GM19351 (cell line): ENCODE results near the gene GRM4.

ENCODE experiments used
- ATAC-seq: cut with Tn5 transposase; IDR thresholded peaks from one replicate; pipeline ENCODE4 v1.9.1; 2021; ENCODE audit warnings: mild to moderate bottlenecking, moderate library complexity; ENCODE audit not compliant: unreplicated experiment

GRM4 gene

DNA sequence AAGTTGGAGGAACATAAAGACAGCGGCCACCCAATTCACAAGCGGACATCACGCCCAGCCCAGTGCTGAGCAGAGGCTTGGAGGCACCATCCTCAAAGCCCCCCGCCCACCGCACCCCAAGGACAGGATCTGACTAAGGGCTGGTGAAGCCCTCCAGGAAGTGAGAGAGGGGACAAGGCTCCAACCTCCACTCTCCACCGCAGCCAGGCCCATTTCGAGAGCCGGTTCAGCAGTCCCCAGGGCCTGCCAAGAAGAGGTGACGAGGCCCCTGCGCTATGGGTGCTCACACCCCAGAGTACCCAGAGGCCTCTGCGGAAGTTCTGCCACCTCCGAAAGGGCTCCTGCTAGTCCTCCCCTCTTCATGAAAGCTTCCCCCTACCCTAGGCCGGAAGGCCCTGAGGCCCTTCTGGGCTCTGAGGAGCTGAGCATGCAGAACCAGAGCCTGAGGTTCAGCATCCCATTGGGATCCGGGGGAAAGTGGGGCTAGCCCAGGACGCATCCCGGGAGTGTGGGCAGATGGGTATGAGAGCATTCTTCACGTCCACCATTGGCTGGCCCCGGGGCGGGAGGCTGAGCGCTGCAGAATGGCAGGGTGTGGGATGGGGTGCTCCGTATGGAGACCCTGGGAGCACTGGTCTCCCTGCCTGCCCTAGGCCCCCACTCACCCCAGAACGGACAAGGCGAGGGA is 2.5 kb downstream of the GRM4 start:
- ATAC-seq = no peak

DNA sequence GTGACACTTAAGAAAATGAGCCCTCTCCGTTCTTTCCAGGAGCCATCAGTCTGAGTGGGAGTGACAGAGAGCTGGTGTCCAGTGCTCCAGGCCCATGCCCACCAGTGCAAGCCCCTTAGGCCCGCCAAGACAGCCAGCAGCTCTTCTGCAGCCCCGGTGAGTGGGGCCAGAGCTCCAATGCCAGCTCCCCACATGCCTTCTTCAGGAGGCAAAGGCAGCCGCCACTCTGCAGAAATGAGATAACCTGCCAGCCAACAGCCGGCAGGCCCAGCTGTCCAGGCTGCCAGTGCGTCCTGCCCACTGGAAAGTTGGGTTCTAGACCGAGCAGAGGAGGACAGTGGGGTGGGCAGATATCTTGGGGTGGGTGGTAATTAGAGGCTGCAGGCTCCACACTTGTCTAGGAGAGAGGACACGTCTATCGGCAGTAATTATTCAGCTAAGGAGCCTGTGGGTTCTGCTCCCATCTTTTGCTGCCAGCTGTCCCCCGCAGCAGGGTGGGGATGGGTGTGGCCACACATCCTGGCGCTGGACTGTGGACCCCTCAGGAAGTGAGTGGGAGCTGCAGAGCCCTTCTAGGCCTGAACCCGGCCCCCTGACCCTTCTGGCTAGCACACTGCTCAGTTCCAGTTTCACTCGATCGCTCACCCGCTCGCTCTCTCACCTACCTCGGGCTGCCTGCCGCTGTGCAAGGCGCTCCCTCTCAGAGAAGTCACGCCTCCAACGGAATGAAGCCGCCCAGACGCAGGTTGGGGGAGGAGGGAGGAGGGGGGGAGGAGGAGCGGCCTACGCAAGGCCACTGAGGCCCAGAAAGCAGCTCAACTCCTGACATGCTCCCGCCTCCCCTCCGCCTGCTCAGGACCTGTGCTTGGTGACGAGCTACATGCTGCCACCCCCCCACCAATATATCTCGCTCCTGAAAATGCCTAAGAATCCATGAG is 3.6 kb downstream of the GRM4 start:
- no peak for ATAC-seq

DNA sequence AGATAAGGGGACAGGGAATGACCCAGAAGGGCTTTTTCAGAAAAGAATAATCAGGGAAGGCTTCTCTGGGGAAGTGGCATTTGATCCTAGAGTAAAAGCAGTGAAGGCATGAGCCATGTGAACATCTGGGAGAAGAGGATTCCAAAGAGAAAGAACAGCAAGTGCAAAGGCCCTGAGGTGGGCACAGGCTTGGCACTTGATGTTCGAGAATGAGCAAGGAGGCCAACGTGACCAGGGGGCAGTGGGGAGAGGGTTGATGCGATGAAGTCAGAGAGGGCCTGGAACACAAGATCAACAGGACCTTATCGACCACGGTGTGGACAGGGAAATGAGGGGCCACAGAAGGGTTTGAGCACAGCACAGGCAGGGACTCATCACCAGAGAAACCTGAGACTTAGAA is 5.8 kb downstream of the GRM4 start:
- ATAC-seq = no peak

DNA sequence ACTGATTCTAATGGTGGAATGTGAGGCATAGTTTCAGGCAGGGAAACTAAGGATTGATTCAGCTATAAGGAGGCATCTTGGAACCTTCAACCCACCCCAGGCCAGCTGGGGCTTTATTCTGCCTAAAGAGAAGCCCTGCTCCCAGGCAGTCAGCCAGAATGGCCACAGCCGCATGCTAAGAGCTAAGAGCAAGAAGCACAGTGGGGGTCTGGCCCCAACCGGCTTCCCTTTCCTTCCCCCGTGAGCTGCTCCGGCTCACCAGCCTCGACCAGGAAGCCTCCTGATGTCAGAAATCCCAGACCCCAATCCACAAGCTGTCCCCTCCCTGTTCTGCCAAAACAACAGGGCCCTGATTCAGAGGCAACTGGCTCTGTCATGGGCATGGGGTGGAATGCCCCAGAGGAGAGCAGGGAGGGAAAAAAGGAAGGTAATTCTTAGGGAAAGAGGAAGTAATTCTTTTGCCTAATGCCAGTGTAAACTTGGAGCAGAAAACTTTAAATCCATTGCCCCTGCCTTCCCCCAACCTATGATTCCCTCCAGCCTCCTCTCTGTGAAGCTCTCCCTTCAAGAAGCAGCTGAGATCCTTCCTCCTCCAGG is 6.9 kb downstream of the GRM4 start:
- no peak for ATAC-seq

DNA sequence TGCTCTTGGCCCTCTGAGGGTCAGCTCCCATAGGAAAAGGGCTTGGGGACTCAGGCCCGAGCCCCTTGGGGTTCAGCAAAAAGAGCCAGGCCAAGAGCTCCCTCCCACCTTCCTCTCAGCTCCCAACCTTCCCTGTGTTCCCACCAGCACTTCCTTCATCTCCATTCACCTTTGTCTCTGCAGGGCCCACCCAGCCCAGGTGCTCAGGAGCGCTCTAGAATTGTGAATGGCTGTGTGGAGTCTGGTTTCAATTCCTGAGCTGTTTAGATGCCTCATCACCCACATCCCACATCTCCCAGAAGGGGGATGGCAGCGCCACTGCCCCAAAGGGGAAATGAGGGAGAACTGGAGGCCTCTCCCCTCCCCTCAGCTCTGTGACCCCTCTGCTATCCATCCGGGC is 7.7 kb downstream of the GRM4 start:
- no peak for ATAC-seq

DNA sequence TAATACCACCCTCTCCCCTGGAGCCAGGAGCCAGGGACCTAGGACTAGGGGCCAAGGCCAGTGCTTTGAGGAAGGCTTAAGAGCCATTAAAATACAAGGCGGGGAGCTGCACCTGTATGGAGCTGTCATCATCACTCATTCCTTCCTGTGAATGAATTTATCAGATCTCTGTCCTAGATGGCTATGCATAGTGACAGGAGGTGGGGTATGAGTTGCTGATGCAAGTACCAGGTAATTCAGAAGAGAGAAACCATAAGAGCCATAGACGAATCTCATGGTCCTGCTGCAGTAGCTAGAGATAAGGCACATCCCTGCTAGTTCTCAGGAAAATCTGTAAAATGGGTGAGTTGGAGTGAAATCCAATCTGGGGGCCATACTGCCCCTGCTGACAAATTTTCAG is 10.3 kb downstream of the GRM4 start:
- ATAC-seq = no peak

DNA sequence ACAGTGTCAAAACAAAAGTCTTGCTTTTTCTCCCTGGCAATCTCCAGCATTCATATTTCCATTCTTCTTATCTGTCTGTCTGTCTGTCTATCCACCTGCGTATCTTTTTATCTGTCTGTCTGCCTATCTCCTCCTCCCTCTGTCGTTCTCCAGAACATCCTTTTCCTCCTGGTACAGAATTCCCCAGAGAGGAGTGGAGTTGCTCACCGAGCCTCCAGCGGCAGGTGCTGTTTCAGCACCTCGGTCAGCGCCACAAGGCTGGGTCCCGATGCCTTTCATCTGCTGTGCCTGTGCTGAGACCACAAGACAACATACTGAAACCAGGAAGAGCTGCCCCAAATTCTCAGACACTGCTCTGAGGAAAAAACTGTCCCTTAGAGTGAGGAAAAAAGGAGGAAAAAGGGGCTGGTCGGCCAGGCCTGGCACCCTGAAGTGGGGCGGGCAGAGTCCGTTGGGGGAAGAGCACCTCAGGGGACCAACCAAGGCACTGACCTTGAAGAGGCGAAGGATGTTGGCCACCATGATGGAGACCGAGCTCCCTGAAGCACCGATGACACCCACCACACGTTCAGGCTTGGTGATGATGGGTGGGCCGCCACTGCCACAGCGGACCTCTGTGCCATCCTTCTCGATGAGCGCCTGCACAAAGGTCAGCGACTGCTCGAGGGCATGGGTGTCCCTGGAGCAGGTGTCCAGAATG is 13.3 kb downstream of the GRM4 start:
- no peak for ATAC-seq

DNA sequence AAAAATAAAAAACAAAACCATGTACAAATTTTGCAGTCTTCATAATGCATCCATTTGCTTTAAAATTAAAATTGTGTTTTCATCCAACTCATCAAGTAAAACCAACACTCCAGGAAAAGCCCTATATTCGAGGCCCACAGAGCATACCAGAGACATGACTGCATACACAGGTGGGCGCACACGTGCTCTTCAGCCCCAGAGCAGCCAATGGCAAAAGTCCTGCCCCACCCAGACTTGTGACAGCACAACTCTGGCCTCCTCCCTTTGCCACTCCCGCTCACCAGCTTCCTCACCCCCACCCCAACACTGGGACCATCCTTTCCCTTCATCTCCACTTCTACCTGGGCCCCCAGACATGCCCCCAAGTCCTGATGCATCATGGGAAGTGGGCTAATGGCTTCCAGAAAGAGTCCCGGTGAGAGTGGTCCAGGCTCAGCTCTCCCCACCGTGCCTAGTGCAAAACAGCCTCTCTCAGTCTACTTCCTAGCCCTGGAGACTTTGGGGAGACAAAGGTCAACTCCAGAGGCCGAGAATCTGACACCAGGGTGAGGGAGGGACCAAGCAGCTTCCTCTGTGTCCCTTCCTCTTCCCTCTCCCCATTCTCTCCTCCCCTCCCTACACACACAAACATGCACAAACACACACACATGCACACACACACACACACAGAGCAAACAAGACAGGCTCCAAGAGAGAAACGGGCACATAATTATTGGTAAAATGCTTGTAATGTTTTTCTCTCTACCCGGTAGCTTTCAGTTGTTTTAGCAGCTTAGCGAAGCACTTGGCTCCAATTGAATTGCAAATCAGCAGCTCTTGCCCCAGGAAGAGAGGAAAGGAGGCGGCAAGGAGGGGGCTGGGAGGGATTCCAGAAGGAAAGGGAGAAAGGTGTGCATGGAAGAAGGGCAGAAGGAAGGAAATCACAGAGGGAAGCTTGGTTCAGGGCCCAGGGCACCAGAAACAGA is 14.3 kb downstream of the GRM4 start:
- no peak for ATAC-seq

DNA sequence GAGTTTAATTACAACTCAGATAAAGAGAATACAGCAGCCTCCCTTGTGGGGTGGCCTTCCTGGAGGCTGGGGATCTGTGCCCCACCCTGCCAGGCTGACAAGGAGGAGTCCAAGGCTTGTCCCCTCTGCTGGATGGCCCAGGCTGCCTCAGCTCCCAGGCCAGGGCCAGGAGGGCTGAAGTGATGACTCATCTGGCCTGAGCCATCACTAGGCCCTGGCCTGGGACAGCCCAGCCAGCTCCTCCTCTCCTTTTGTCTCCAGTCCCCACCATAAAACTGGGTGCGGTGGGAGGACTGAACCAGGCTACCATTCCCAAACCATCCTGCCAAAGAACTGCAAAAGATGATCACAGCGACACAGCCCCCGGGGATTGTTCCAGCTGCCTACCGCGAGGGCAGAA is 15.0 kb downstream of the GRM4 start:
- no peak for ATAC-seq

DNA sequence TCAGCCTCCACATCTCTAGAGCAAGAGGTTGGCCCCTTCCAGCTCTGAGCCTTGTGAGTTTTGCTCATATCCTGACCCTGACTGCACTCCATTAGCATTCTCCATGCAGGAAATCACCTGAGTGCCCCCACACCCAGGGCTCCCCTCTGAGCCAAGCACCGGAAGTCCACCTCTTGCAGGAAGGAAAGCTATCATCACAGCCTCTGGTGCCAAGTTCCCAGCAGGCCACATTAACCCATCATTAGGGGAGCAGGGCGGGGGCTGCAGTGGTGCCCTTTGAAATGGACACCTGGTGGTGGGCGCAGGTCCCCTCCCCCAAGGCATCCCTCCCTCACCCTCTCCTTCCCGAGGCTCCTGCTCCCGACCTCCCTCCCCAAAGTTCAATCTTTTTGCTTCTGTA is 16.1 kb downstream of the GRM4 start:
- ATAC-seq = no peak

DNA sequence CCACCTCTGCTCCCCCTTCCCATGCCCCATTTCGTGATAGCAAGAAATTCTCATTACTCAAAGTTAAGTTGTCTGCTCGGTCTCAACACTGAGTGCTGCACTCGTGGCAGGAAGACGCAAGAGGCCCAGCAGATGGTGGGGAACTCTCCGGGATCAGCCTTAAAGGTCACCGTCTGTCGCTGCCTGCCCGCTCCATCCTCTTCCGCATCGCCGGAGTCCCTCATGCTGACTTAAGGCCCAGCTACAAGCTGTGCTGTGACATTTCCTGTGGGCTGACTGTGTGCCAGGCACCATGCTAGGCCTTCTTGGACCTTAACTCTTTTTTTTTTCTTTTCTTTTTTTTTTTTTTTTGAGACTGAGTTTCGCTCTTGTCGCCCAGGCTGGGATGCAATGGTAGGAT is 17.8 kb downstream of the GRM4 start:
- no peak for ATAC-seq

DNA sequence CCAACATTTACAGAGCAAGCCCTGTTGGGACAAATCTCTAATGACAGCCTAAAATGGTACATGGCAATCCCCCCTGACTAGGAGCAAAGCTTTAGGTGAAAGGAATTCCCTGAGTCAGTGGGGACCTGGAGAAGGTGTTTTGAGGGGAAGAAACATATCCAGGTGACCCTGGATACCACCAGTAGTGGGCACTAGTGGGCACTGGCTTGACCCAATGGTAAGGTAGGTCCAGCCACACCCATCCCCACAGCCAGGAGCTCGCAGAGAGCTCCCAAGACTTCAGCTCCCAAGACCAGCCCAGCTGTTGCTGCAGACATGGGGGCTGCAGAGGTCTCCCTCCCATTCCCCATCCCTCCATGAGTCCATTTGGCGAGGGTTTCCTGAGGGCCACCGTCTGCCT is 19.5 kb downstream of the GRM4 start:
- no peak for ATAC-seq

DNA sequence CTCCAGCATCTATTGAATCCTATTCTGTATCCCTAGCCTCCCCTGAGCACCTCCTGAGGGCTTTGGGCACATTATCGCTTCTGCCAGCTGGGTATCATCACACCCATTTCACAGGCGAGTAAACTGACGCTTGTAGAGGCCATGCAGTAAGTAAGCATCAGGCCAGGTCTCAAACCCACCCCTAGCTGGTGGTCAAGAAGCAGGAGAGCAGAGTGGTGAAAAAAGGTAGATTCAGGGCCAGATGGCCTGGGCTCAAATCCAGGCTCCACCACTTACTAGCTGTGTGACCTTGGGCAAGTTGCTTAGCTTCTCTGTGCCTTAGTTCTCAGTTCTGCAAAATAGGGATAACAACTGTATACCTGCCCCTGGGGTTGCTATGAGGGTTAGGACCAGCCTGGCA is 19.9 kb downstream of the GRM4 start:
- ATAC-seq = no peak

DNA sequence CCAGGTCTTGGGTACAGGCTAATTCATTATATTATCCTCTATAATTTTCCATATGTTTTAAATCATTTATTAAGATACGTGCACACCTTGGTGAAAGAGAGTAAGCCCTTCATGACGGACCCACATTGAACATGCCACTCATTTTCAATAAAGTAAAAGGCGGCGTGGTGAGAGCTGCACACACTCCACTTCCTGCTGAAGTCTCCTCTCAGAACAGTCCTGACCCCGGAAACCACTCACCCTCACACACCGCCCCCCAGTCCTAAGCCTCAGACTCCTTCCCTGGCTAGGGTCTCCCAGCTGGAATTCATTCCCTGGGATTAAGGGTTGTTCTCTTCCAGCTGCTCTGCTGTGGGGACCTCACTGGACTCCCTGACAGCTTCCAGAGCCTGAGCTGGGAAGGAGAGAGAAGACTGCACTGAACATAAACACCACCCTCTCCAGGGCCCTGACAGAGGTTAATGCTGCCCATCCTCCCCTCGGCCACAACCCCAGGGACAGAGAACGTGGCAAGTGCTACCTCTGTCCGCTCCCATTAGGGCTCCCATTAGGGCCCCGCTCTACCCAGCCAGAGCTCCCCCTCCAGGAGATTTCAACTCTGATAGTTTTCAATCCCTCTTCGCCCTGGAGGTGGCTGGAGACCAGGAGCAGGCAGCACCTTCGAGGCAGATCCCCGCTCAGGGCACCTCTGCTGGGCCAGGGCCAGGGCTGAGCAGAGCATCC is 24.8 kb downstream of the GRM4 start:
- ATAC-seq = no peak

DNA sequence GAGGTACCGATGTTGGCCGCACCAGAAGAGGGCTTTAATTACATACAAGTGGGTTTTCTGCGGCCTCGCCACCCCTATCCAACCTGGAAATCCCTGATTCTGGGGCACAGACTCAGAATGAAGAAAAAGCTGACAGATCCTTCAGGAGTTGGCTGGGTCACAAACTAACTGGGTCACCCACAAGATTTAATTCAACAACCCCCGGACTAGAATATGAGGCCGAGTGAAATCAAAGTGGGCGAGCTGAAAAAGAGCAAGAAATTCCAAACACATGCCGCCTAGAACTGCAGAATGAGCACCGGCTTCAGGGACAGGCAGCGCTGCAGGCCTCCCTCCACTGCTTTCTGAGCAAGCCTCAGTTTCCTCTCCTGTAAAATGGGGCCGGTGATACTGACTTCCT is 30.0 kb downstream of the GRM4 start:
- ATAC-seq = no peak

DNA sequence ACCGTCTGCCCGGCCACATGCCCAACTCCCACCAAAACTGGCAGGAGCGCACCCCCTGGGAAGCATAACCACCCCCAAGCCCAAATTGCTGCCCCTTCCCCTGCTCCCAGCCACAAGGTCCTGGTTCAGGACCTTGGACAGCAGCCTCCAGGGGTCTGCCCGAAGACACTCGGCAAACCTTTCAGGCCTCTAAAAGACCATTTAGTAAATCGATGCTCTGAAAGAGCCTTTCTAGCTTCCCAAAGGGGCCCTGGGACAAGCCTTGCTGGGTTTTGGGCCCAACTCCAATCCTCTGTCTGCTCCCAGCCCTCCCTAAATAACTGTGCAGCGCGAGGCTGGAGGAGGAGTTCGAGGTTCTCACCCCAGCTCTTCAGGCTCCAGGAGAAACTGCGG is 30.5 kb downstream of the GRM4 start:
- no peak for ATAC-seq

DNA sequence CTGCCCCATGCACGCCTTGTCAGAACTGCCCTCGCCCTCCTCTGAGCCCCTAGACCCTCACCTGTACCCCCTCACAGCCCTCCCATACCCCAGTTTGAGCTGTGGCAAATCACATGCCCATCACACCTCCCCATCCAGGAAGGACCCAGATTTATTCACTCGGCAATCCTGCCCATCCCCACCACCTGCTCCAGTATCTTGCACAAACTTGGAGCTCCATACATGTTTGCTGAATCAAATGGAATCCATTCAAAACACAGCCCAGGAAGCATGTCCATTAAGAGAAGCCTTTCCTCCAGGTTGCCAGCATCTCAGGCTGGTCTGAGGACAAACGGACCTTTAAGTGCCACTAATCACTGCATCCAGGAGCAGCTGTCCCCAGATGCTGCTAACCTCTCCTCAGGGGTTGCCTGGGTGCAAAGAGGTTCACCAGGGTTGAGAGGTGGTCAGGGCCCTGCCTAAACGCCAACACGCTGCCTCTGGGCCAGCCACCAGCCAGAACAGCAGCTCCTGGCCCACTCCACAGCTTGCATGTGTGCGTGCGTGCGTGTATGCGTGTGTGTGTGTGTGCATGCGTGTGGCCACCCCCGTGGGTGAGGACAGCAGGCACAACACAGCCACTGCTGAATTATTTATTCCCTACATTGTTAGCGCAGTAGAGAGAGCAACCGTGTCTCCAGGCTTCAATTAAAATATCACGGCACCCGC is 31.0 kb downstream of the GRM4 start:
- no peak for ATAC-seq

DNA sequence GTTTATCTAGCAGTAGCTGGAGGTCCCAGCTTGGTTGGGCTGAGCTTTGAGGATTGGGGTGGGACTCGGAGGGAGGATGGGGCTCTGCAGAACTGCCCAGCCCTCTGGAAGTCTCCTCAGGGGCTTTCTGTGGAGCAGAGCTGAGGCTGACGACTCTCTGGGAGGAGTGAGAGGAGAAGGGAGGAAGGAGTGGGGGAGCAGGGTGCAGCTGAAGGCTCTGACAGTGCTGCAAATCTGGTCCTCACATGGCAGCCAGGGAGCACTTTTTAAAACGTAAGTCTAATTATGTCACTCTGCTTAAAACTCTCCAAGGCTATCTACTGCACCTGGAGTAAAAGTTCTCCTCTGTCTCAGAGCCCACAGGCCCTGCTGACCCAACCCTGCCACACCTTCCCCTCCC is 32.4 kb downstream of the GRM4 start:
- ATAC-seq = no peak

DNA sequence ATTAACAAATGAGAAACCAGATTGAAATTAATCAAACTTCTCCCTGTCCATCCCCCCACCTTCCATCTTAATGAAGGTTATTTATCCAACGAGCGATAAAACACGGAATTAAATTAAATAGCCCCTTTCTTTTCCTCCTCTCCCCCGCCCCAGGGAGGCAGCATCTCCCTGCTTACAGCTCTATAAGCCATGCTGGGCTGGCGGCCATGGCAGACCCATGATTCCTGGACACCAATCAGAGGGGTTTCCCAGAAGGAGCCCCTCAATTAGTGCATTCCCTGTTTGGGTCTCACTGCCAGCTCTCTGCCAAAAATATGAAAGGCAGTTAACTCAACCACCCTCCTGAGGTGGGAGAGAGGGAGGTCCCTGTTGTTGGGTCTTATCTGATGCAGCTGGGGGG is 33.8 kb downstream of the GRM4 start:
- ATAC-seq = no peak
